Stimulated activated CD8-positive, alpha-beta memory T cell treated with anti-CD3 and anti-CD28 coated beads, Interleukin-7, amount 100 ng/mL, for 4 hours (primary cell): ENCODE results near the gene RAP1GAP.
"Not testable (repeated sequence)": the region's sequence is repeated elsewhere in the genome, so short reads cannot be mapped to it uniquely, and the experiment has no call there.

Experiments used
- DNase-seq, 2 donors: peaks; one replicate each; pipeline ENCODE4 v3.0.0-alpha.2; 2020; ENCODE audit warnings: low read depth in 2 of 2

Gene RAP1GAP

GRCh38 chr1:21677168-21677567 is 8.0 kb upstream of the RAP1GAP start:
- no peak for DNase-seq

GRCh38 chr1:21674957-21675356 is 5.8 kb upstream of the RAP1GAP start:
- no peak for DNase-seq

GRCh38 chr1:21673853-21674252 is 4.7 kb upstream of the RAP1GAP start:
- not testable (repeated sequence) for DNase-seq

GRCh38 chr1:21673277-21673780 is 4.2 kb upstream of the RAP1GAP start:
- DNase-seq, result no peak

GRCh38 chr1:21672478-21673276 is 3.5 kb upstream of the RAP1GAP start:
- no peak for DNase-seq

GRCh38 chr1:21671915-21672314 is 2.8 kb upstream of the RAP1GAP start:
- no peak for DNase-seq

GRCh38 chr1:21670956-21671902 is 2.1 kb upstream of the RAP1GAP start:
- no peak for DNase-seq

GRCh38 chr1:21670059-21670881 is 1.1 kb upstream of the RAP1GAP start:
- no peak for DNase-seq

GRCh38 chr1:21668951-21669257 is 253 bp downstream of the RAP1GAP start:
- DNase-seq, result no peak

GRCh38 chr1:21668232-21668950 is 766 bp downstream of the RAP1GAP start:
- no peak for DNase-seq

- DNase-seq, result no peak
These were observed 1.6 kb downstream of the RAP1GAP start for GRCh38 chr1:21667348-21668231.

GRCh38 chr1:21666576-21667320 is 2.4 kb downstream of the RAP1GAP start:
- DNase-seq, result no peak

- no peak for DNase-seq
These were observed 3.2 kb downstream of the RAP1GAP start for GRCh38 chr1:21665711-21666575.

GRCh38 chr1:21664806-21665588 is 4.2 kb downstream of the RAP1GAP start:
- no peak for DNase-seq

- no peak for DNase-seq
These were observed 5.0 kb downstream of the RAP1GAP start for GRCh38 chr1:21663951-21664805.

GRCh38 chr1:21663248-21663950 is 5.8 kb downstream of the RAP1GAP start:
- DNase-seq, result no peak
